IMR-90 (cell line): Measurements from ENCODE around the gene RNASE4. TPM values are rescaled to one million over a fixed set of nuclear protein-coding genes. Genes with fewer than 3 reads are reported as not detected.

Source experiments
- ATAC-seq: fragments of 200-7000 bp; cut with Tn5 transposase; 2 replicates; pipeline ENCODE4 v1.9.1; 2020; ENCODE audit warnings: low read depth, mild to moderate bottlenecking, moderate library complexity
- BruUV-seq: library from RNA; stranded (reverse); fragments of 400-500 nt; replicated peaks from 2 replicates; lab custom pipeline; 2021; lab: Mats Ljungman, UMichigan
- CTCF ChIA-PET: fragments of 300-600 bp; formaldehyde crosslinking; extraction: SDS; loops from one replicate; lab custom pipeline; 2021; ENCODE audit warnings: antibody characterized with exemption; lab: Yijun Ruan, JAX
- POLR2A ChIA-PET: fragments of 300-600 bp; sonication (Branson Sonifier 250); formaldehyde crosslinking; loops from one replicate; lab custom pipeline; 2022; ENCODE audit warnings: antibody characterized with exemption; ENCODE audit not compliant: unreplicated experiment; lab: Charles Lee
- DNase-seq: peaks from one replicate; pipeline ENCODE4 v3.0.0; 2013
- H2AFZ ChIP-seq: replicated peaks from 2 replicates; pipeline ENCODE3; 2013; ENCODE audit warnings: low read length, mild to moderate bottlenecking; ENCODE audit not compliant: poor library complexity
- H2AK5ac ChIP-seq: 2 replicates; pipeline ENCODE4 v1.6.1; 2013; ENCODE audit warnings: low read depth, low read length, inconsistent platforms
- H2AK9ac ChIP-seq: replicated peaks from 2 replicates; pipeline ENCODE3; 2013; ENCODE audit warnings: mild to moderate bottlenecking, low read depth, low read length, moderate library complexity; ENCODE audit not compliant: poor library complexity
- H2BK120ac ChIP-seq: 2 replicates; pipeline ENCODE4 v1.6.1; 2013; ENCODE audit warnings: low read depth, low read length, inconsistent platforms
- H2BK15ac ChIP-seq: 3 replicates; pipeline ENCODE4 v1.6.1; 2013; ENCODE audit warnings: low read depth, low read length, inconsistent platforms
- H2BK20ac ChIP-seq: 2 replicates; pipeline ENCODE4 v1.6.1; 2013; ENCODE audit warnings: low read depth, mild to moderate bottlenecking, inconsistent platforms, low read length, moderate library complexity
- H2BK5ac ChIP-seq: 2 replicates; pipeline ENCODE4 v1.6.1; 2013; ENCODE audit warnings: mild to moderate bottlenecking, low read depth, low read length, inconsistent platforms; ENCODE audit not compliant: poor library complexity, severe bottlenecking
- H3K14ac ChIP-seq: replicated peaks from 2 replicates; pipeline ENCODE4 v1.6.1; 2013; ENCODE audit warnings: low read depth, low read length, inconsistent platforms
- H3K18ac ChIP-seq: 2 replicates; pipeline ENCODE4 v1.6.1; 2013; ENCODE audit warnings: low read depth, low read length, control low read depth
- H3K23ac ChIP-seq: 2 replicates; pipeline ENCODE4 v1.6.1; 2013; ENCODE audit warnings: low read depth, low read length, inconsistent platforms
- H3K27ac ChIP-seq: 2 replicates; pipeline ENCODE4 v1.5.1; 2013; ENCODE audit warnings: mild to moderate bottlenecking, control low read depth, low read length; ENCODE audit not compliant: insufficient read depth
- H3K27me3 ChIP-seq: 2 replicates; pipeline ENCODE4 v1.6.1; 2013; ENCODE audit warnings: low read length; ENCODE audit not compliant: control insufficient read depth, insufficient read depth
- H3K36me3 ChIP-seq: 2 replicates; pipeline ENCODE4 v1.6.1; 2013; ENCODE audit warnings: low read length, mixed read lengths; ENCODE audit not compliant: control insufficient read depth, insufficient read depth
- H3K4ac ChIP-seq: 2 replicates; pipeline ENCODE4 v1.6.1; 2013; ENCODE audit warnings: low read depth, low read length, inconsistent platforms
- H3K4me1 ChIP-seq: 2 replicates; pipeline ENCODE4 v1.6.1; 2013; ENCODE audit warnings: low read length, mixed read lengths; ENCODE audit not compliant: control insufficient read depth, insufficient read depth
- H3K4me2 ChIP-seq: 2 replicates; pipeline ENCODE4 v1.6.1; 2013; ENCODE audit warnings: low read depth, mild to moderate bottlenecking, control low read depth, low read length, moderate library complexity
- H3K4me3 ChIP-seq: 2 replicates; pipeline ENCODE4 v1.5.1; 2013; ENCODE audit warnings: low read depth, mild to moderate bottlenecking, control low read depth, low read length, moderate library complexity; ENCODE audit not compliant: insufficient read depth
- H3K56ac ChIP-seq: 2 replicates; pipeline ENCODE4 v1.6.1; 2013; ENCODE audit warnings: low read length, inconsistent platforms; ENCODE audit not compliant: insufficient read depth; ENCODE audit errors: extremely low read depth
- H3K79me1 ChIP-seq, 2 experiments: 2 replicates each; pipeline ENCODE4 v1.6.1; 2013; ENCODE audit warnings: low read length in 2 of 2, inconsistent platforms in 1 of 2, low read depth in 1 of 2
- H3K9ac ChIP-seq: 2 replicates; pipeline ENCODE4 v1.6.1; 2013; ENCODE audit warnings: low read depth, low read length, control low read depth
- H3K9me1 ChIP-seq: 2 replicates; pipeline ENCODE4 v1.6.1; 2013; ENCODE audit warnings: low read length, inconsistent platforms; ENCODE audit not compliant: insufficient read depth
- H3K9me3 ChIP-seq: 2 replicates; pipeline ENCODE4 v1.6.1; 2013; ENCODE audit warnings: low read length; ENCODE audit not compliant: control insufficient read depth, insufficient read depth
- H4K20me1 ChIP-seq: 2 replicates; pipeline ENCODE4 v1.6.1; 2013; ENCODE audit warnings: low read length, inconsistent platforms; ENCODE audit not compliant: insufficient read depth
- H4K5ac ChIP-seq: 2 replicates; pipeline ENCODE4 v1.6.1; 2013; ENCODE audit warnings: mild to moderate bottlenecking, low read depth, low read length, control low read depth
- H4K8ac ChIP-seq, 2 experiments: 2 replicates each; pipeline ENCODE4 v1.6.1; 2013; ENCODE audit warnings: low read depth in 2 of 2, low read length in 2 of 2, control low read depth in 1 of 2, inconsistent platforms in 1 of 2
- H4K91ac ChIP-seq: 2 replicates; pipeline ENCODE4 v1.6.1; 2013; ENCODE audit warnings: low read depth, low read length, inconsistent platforms; ENCODE audit not compliant: insufficient read depth
- BHLHE40 ChIP-seq: fragments of 150-350 bp; IDR thresholded peaks from 2 replicates; pipeline ENCODE4 v1.6.1; 2016; ENCODE audit warnings: mild to moderate bottlenecking, low read depth, low read length
- CHD1 ChIP-seq: IDR thresholded peaks from 2 replicates; pipeline ENCODE4 v1.6.1; 2012; ENCODE audit warnings: low read depth, low read length, improper control_type of control experiment
- MAZ ChIP-seq: IDR thresholded peaks from 2 replicates; pipeline ENCODE4 v1.6.1; 2012; ENCODE audit warnings: low read depth, mild to moderate bottlenecking, low read length, improper control_type of control experiment, moderate library complexity, borderline replicate concordance
- MXI1 ChIP-seq: IDR thresholded peaks from 2 replicates; pipeline ENCODE4 v1.6.1; 2012; ENCODE audit warnings: low read depth, mild to moderate bottlenecking, low read length, moderate library complexity, borderline replicate concordance
- POLR2A ChIP-seq: IDR thresholded peaks from 2 replicates; pipeline ENCODE4 v1.6.1; 2012; ENCODE audit warnings: mild to moderate bottlenecking, low read depth, low read length
- RFX5 ChIP-seq: IDR thresholded peaks from 2 replicates; pipeline ENCODE4 v1.8.0; 2012; ENCODE audit warnings: low read depth, mild to moderate bottlenecking, low read length, moderate library complexity
- WGBS, 2 experiments: methylation state at CpG; one replicate each; pipeline versions ENCODE4 v1.1.5 to v1.1.7; 2013; ENCODE audit warnings: missing lambda C conversion rate in 2 of 2; ENCODE audit not compliant: insufficient read length in 1 of 2; ENCODE audit errors: extremely low coverage in 2 of 2; 5-methylcytosine and 5-hydroxymethylcytosine counted together
- dilution Hi-C: fragments of 300-500 bp; cut with HindIII; formaldehyde crosslinking; loops from one replicate; pipeline ENCODE4 v1.14.3; 2018; ENCODE audit warnings: low sequenced_read_pairs; ENCODE audit not compliant: unreplicated experiment
- in situ Hi-C: fragments of 300-500 bp; cut with MboI; formaldehyde crosslinking; loops from 3 replicates; pipeline ENCODE4 v1.14.3; 2019; ENCODE audit warnings: low sequenced_read_pairs, inconsistent platforms, mixed read lengths
- intact Hi-C: fragments of 100-400 bp; cut with micrococcal nuclease; formaldehyde crosslinking; loops from 2 replicates; pipeline ENCODE4 v1.10.0; 2022
- polyA plus RNA-seq, 3 experiments: library from polyadenylated mRNA; depleted of rRNA; stranded (reverse); fragments of >200 nt; gene quantifications; 2 replicates each; pipeline ENCODE4 v1.2.3, GENCODE V29; 2012; ENCODE audit warnings: low replicate concordance in 1 of 3
- total RNA-seq: library from RNA; depleted of rRNA; stranded (reverse); fragments of >200 nt; gene quantifications from 2 replicates; pipeline ENCODE4 v1.2.3, GENCODE V29; 2012
- TF ChIP-seq, protein P1 (sequence below): fragments of 150-350 bp; IDR thresholded peaks from 2 replicates; pipeline ENCODE4 v1.6.1; 2017; ENCODE audit warnings: mild to moderate bottlenecking, antibody characterized with exemption, low read length, low read depth

RNASE4 gene
- total and polyA plus RNA-seq, 2 of the 4 experiments (the other 2 are of a cell fraction) = 10.4 to 11.6 TPM

- Histone ChIP-seq H3K9me1 (no peaks in the 10 kb centered on the region), H3K79me1 (no peaks in the 10 kb centered on the region), H4K91ac (no peak overlapping the region), H3K9ac (no peak overlapping the region), H3K18ac (no peak overlapping the region), H2BK120ac (no peak overlapping the region), H4K8ac (no peak overlapping the region), H3K56ac (no peak overlapping the region), H3K27ac (no peak overlapping the region), H3K4me1 (no peaks in the 10 kb centered on the region), H3K27me3 (peaks cover 23% of the 10 kb centered on the region), H2BK15ac (no peak overlapping the region), H4K5ac (no peak overlapping the region), H2BK20ac (no peak overlapping the region), H4K20me1 (no peaks in the 10 kb centered on the region), H2AFZ (no peak overlapping the region), H3K14ac (no peak overlapping the region), H2AK9ac (no peak overlapping the region), H3K4me2 (no peak overlapping the region), H3K9me3 (no peaks in the 10 kb centered on the region), H3K36me3 (no peaks in the 10 kb centered on the region), H2BK5ac (no peak overlapping the region), H3K4me3 (no peak overlapping the region), H3K4ac (no peak overlapping the region), H2AK5ac (no peak overlapping the region), H3K23ac (no peak overlapping the region)
- in situ Hi-C loops = no loop called here
- DNase-seq = no peak
- TF ChIP-seq BHLHE40 (no peak), CHD1 (no peak), POLR2A (no peak), MXI1 (no peak), RFX5 (no peak), MAZ (no peak)
- TF ChIP-seq, protein P1, sequence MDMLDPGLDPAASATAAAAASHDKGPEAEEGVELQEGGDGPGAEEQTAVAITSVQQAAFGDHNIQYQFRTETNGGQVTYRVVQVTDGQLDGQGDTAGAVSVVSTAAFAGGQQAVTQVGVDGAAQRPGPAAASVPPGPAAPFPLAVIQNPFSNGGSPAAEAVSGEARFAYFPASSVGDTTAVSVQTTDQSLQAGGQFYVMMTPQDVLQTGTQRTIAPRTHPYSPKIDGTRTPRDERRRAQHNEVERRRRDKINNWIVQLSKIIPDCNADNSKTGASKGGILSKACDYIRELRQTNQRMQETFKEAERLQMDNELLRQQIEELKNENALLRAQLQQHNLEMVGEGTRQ = no peak
- 33% methylated on average over 5 of the region's 6 CpGs; no CpG with 5 or more reads in 1 of the 2 experiments for WGBS, 2 experiments
- ChIA-PET CTCF (no interaction called here), POLR2A (no interaction called here)
- no TSS peak for BruUV-seq
- intact Hi-C loops = no loop called here
- dilution Hi-C loops = loop anchor here (25.0 kb wide), 1 partner anchor 122 kb away; no protein-coding TSS in a partner anchor
- ATAC-seq = no peak
These were observed 25.0 kb upstream of the RNASE4 start for GRCh38 chr14:20659336-20659735.
